Adrenal gland (tissue), 5 donors: ENCODE data around the gene TMEM245.

ENCODE experiments used
- CTCF ChIP-seq, 6 experiments: fragments of 450-650 bp in 4 of 6; fragments of 200-600 bp in 2 of 6; sonication (generic) in 1 of 6; IDR thresholded peaks; 1 replicate in 5 of 6; 2 replicates in 1 of 6; pipeline versions ENCODE4 v1.5.1 to v1.8.0; 2016 to 2021; ENCODE audit warnings: antibody characterized with exemption in 6 of 6, mild to moderate bottlenecking in 2 of 6, moderate library complexity in 1 of 6
- POLR2A ChIP-seq, 2 donors: fragments of 450-650 bp; IDR thresholded peaks; one replicate each; pipeline ENCODE4 v1.6.1; 2017; ENCODE audit warnings: antibody characterized with exemption in 2 of 2, mild to moderate bottlenecking in 2 of 2, moderate library complexity in 1 of 2
- donor health status: DM: no; HTN: no; CAD: no.

- TF ChIP-seq CTCF (IDR thresholded peaks at IDR 0.05) (no peak), POLR2A (IDR thresholded peaks at IDR 0.05) (no peak)
Observed at GRCh38 chr9:109141375-109141774, 21.6 kb upstream of the TMEM245 start.
